Measurements from ENCODE around the gene ABHD17C.

ABHD17C gene

DNA sequence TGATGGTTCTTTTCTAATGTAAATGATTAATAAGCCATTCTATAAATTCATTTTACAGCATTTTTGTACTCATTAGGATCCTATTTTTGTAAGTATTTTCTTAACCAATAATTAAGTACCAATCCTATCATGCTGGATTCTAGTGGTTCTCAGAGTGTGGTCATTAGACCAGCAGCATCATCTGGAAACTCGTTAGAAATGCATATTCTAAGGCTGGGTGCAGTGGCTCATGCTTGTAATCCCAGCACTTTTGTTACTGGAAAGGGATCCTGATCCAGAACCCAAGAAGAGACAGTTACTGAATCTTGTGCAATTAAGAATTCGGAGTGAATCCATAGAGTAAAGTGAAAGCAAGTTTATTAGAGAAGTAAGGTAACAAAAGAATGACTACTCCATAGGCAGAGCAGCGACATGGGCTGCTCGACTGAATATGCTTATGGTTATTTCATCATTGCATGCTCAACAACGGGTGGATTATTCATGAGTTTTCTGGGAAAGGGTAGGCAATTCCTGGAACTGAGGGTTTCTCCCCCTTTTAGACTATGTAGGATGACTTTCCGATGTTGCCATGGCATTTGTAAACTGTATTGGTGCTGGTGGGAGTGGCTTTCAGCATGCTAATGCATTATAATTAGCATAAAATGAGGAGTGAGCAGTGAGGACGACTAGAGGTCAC is 74.2 kb downstream of the ABHD17C start:
- no peak for DNase-seq

DNA sequence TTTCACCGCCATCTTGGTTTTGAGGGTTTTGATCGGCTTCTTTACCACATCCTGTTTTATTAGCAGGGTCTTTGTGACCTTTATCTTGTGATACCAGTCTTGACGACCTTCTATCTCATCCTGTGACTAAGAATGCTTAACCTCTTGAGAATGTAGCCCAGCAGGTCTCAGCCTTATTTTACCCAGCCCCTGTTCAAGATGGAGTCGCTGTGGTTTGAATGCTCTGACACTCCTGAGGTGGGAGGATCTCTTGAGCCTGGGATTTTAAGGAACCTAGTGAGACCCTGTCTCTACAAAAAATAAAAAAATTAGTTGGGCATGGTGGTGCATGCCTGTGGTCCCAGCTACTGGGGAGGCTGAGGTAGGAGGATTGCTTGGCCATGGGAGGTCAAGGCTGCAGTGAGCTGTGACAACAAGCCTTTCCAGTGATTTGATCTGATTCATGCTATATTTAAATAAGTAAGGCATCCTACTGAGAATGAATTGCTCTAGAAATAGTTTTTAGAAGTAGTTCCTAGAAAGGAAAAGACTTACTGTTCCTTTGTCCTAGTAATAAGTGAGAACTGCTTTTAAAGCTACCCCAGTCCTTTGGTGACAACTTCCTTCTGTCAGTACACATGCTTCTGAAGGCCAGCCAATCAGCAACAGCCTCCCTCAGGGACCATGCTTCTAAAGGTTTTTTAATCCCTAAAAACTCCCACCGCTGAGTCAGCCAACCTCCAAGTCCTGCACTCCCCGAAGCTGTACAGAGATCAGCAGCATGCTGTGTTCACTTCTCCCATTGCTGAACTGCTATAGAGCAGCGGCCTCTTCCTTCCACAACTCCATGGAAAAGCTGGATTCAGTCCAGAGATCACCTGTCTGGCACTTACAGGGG is 75.0 kb downstream of the ABHD17C start:
- no peak for DNase-seq

DNA sequence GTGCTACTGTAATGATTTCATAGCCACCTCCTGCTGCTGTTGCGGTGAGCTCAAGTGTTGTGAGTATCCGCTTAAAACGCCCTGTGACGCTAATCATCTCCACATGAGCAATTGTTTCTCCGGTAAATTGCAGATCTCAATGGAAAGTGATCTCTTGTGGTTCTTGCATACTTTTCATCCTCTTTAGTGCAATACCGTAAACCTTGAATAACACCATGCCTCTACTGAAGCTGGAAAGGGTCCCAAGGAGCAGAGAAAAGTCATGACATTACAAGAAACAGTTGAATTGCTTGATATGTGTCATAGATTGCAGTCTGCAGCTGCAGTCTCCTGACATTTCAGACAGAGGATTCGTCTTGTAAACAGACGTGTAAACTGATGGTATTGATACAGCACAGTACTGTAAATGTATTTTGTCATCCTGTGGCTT is 78.0 kb downstream of the ABHD17C start:
- no peak for DNase-seq

DNA sequence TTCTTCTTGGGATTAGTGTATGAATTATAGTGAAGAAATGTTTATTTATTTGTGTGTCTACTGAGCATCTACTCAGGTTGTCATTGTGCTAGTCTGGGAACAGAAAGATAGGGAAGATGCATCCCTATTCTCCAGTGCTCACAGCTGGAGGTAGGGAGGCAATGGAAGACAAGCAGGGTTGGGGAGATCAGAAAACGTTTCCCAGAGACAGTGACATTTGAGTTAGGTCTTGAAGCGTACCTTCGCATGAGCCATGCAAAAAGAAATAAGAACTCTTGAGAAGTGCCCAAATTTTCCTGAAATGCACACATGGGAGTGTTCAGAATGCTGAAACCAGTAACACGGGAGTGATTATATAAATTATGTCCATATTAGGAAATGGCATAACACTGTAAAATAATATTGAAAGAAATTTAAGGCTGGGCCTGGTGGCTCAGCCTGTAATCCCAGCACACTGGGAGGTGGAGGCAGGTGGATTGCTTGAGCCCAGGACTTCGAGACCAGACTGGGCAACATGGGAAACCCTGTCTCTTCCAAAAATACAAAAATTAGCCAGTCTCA is 78.8 kb downstream of the ABHD17C start:
- DNase-seq = no peak

DNA sequence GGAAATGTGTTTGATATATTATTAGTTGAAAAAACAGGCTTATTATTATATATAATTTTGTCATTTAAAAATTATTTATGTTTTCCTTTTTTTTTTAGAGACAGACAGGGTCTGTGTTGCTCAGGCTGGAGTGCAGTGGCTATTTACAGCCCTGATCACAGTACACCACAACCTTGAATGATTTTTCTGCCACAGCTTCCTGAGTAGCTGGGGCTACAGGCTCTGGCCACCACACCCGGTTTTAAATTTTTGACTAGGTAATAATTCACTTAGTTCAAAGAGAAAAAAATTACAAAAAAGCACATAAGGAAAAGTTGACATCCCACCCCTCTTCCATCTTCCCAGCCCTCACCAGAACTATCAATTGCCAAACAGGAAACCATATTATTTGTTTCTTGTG is 79.4 kb downstream of the ABHD17C start:
- DNase-seq = no peak

DNA sequence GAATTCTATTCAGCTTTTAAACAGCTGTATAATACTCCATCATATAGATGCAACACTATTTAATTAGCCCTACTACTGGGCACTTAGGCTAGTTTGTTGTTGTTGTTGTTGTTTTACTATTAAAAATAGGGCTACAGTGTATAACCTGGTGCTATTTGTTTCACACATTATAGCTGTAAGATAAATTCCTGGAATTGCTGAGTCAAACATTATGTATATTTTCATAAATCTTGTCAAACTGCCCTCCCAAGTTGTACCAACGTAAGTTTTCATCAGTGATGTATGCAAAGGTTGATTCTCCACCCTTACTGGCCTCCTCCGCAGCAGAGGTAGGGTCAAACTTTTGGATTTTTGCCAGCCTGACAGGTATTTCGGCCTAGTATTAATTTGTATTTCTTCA is 80.2 kb downstream of the ABHD17C start:
- no peak for DNase-seq

DNA sequence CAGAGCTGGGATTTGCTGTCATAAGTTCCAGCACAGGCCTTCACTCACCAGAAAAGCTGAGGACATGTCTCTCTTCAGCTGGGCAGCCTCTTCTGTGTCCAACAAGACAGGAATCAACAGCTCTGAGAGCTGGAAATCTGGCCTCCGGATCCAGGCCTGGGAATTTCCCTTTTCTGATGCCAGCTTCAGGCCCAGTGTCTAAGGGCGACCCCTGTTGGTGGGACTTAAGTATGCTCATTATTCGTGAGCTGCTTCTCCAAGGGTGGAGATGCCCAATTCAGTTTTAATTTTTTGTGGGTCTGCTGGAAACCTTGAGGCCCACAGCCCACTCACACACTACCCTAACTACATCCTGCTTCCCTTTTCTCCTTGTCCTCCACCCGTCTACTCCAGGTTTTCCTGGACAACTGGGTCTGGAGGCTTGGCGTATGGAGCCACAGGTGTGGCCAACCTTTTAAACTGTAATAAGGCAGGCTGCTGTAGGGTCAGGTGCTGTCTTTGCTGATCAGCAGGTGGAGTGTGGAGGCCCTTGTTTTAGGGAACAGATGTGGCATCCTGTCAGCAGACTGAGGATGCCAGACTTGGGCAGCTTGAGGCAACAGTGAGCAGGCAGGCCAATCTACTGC is 81.4 kb downstream of the ABHD17C start:
- DNase-seq = peak; percentile 48

DNA sequence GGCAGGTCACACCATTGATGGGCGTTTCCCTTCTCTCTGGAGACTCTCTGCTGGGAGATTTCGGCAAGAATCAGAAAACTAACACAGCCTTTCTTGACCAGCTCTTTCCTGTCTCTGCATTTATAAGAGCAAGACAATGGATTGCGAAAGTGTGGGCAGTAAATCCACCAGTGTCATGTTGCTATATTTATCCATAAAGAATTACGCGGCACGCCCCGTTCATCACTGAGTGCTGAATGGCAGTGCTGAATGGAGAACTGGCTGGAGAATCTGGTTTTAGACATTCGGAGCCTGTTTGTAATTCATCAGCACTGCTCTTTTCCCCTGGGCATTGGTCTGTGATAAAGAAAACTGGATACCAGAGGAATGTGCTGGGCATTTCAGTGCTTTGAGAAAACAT is 82.0 kb downstream of the ABHD17C start:
- peak; percentile 89 for DNase-seq

DNA sequence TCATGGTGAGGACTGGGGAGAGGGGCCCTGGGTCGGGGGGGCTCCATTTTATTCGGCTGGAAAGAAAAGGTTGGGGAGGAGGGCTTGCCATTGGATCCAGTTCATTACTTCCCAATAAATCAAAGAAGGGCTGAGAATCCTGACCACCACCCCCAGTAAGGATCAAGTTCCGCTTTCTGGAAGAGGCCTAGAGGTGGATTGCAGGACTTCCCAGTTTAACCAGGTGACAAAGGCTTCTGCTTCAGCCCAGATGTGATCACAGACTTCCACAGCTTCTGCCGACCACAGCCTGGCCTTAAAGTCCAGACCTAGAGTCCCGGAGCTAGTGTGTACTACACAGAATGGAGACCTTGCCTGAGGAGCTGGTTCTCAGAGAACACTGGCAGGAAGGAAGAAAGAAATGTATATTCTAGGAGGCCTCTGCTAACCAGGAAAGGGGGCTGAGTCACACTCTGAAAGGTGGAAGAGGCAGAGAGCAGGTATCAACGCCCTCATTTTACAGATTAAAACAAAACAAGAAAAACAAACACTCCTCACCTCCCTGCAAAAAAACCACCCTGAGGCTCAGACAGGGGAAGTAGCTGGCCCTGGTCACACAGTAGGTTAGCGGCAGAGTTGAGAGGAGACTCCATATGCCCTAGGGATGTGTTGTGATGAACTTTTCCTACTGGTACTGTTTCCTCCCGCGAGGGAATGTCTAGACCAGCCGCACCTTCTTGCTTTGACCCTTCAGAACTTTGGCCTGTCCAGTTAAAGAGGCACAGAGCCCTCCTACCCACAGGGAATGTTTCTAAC is 82.9 kb downstream of the ABHD17C start:
- no peak for DNase-seq

DNA sequence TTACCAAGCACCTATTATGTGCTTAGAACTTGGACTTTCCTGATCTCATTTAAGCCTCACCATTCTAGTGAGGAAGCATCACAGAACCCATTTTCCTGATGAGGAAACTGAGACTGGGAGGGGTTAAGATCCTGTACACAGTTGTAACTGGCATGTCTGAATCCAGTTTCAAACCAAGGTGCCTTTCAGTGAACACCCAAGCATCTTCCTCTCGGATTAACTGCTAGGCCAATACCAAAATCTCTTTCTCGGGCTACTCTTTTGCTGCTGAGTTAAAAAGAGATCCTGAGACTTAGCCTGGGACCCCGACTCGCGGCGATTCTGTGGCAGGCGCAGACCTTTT is 83.5 kb downstream of the ABHD17C start:
- DNase-seq = no peak

DNA sequence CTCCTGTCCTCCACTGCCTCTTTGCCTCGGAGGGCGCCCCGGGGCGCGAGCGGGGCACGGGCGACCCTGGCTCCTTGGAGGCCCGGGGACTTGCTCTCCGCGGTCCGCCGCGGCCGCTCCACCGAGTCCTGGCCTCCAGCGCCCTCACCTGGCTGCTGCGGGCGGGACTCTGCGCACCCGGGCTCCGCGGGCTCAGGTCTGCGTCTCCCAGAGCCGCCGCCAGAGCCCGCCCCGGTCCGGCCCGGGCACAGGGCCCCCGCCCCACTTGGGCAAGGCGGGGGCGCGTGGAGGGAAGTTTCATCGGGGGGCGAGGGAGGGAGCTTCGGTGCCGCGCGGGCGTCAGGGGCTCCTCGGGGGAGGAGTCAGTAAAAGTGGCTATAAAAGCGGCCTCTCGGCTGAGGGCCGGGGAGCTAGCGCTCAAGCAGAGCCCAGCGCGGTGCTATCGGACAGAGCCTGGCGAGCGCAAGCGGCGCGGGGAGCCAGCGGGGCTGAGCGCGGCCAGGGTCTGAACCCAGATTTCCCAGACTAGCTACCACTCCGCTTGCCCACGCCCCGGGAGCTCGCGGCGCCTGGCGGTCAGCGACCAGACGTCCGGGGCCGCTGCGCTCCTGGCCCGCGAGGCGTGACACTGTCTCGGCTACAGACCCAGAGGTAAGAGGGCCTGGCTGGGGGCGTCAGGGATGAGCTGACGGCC is 84.0 kb downstream of the ABHD17C start, which contains the start of gene CEMIP:
Gene CEMIP, plus strand, starts transcription at position 407 of the 694 bp plus-strand sequence. CDS start 94,510 bp downstream, outside the sequence.
- DNase-seq = peak; percentile 63

DNA sequence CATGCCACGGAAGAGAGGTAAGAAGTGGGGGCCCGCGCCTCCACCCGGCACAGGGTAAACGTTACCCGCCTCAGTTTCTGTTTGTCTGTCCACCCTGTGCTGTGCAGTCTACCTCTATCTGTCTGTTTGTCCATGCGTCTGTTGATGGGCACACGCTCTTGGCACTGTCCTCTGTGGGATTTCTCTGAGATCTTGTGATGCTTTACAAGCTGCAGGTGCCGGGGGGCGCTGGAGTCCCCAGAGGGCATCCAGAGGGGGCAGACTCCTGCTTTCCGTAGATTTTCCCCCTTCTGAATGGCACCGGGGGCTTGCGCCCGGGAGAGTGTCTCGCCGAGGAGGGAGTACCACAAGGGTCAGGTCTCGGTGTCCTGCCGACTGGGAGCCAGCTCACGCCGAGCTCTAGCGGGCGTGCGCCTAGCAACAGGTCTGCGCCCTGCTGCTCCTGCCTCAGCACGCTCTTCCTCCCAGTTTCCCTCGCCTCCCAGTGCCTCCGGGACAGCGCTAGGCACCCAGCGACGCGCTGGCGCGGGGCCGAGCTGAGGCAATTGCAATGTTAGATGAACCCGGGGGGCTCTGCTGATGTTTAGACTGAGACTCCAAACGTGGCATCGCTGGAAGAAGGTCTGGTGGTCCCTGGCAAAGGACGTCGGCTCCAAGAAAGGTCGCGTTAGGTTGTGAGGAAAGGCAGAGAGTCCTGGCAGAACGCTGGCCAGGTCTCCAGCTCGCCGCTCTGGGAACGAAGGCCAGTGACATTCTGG is 84.7 kb downstream of the ABHD17C start:
- no peak for DNase-seq

DNA sequence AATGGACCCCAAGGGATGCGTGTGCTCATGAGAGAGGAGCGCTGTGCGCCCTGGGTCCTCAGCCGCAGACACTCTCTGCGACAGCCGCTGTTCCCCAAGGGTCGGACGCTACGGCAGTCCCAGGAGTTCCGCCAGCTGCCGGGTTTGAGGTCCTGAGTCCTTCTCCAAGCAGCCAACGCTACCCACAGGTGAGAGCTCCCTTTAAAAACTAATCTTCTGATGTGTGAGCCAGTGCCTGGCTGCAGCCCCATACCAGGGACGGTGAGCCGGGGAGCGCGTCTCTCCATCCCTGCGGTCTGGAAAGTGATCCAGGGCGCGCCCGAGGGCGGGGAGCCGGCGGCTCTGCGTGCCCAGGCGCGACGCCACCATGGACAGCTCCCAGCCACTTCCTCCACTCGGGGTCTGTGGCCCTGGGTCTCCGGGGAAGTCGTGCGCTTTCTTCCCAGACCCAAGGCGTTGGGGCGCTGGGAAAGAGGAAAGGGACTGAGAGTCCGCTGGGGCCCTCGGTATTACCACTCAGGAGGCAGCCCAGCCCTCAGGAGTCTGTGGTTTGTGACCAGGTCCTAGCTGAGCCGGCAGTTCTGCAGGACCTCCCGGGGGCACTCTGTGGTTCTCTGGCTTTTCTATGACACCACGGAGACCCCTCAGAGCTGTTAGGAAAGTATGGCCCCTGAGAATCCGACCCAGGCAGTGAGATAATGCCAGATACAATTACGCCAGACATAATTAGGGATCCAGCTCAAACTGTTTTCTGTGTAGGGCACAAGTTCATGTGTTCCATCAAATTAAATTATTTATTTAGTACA is 85.5 kb downstream of the ABHD17C start:
- DNase-seq = no peak

DNA sequence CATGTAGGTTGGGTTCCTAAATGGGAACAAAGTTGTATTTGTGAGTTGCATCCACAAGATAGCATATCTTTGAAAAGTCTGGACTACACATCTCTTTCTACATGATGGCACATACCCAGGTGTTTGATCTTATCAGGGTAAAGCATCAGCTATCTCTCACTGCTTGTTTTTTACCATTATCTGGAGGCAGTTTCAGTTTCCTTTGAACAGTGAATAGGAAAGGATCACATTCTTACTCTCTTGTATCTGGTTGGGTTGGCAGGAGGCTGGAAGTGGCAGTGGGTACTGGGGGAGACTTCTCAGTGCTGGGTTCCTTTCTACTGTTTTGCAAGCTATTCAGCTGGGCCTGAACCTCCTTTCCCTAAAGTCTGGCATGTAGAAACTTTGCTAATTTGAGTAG is 88.2 kb downstream of the ABHD17C start:
- DNase-seq = no peak

DNA sequence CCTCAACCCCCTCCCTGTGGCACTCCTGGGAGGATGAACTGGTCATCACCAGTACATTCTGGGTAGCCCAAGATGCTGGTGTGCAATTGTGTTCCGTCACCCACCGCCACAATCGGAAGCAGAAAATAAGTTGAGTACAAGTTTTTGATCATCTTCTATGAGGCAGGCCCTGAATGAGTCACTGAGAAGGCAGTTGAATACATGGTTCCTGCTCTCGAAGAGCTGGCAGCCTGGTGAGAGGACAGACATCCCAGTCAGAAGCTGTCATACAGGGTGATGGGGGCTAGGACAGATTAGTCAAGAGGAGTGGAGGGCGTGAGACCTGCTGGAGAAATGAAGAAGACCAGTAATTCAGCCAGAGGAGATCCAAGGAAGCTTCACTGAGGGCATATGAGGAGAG is 90.2 kb downstream of the ABHD17C start:
- no peak for DNase-seq

DNA sequence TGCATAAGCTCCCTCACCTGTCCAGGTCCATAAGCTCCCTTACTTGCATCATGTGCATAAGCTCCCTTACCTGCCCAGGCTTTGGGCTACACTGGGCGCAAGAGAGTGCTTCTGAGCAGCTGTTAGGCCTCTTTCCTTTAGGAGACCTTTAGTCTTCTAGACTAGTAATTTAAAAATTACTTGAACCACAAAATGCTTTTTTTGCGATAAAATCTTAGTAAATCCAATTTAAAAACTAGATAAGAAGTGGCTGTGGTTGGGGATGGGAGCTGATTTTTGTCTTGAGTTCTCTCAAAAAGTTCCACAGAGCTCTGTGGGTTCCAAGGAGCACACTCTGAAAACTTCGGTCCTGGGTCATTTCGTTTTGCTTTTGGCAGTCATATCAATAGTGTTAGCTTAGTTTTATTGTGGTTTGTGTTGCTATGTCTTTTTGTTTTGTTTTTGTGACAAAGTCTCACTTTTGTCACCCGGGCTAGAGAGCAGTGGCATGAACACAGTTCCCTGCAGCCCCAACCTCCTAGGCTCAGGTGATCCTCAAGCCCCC is 90.8 kb downstream of the ABHD17C start:
- DNase-seq = no peak

DNA sequence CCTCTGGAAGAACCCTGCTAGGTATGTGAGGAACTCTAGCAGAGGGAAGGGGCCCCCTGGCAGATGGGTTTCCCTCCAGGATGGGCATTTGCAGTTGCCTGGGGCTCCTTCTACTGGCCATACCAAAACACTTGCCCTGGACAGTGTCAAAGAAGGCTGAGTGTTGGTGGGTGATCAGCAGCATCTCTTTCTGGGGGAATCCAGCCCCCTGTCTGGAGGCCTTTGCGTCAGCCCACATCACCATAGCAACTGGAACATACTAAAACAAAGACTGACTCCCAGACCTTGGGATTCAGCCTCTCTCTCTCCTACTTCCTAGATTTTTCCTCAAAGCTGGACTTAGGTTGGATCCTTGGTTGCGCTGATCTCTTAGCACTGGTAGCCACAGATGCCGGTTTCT is 92.2 kb downstream of the ABHD17C start:
- DNase-seq = no peak

DNA sequence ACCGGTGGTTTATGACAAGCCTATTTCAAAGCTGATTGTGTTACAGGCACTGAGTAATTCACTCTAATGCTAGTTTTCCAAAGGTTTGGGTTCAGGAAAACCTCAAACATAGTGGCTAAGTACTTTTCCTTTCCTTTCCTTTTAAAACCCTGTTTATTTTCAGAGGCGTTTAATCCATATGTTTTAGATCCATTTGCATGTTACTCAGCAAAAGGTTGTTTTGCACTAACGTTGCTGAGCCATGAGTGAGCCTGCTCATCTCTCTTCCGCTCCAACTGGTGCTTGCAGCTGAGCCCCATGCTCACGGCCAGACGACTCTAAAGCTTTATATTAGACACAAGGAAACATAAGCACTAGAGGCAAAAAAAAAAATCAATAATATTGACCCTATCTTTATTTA is 93.4 kb downstream of the ABHD17C start:
- DNase-seq = peak; percentile 39

DNA sequence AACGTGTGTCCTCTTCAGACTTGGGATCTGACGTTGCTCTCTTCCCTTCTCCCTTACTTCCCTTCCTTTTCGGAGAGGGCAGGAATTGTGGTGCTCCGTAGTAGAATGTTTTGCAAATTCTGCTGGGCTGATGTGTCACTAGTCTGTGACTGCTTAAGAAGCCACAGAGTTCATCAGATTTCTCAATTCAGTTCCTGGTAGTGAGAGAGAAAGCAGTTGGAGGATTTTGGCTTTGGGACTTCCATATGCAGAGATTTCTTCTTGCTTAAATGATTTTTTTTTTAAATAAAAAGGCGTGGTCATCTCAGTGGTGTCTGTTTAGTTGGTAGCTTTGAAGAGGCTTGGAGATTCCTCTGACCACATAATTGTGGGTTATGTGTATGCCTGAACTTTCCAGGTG is 94.2 kb downstream of the ABHD17C start:
- DNase-seq = no peak

DNA sequence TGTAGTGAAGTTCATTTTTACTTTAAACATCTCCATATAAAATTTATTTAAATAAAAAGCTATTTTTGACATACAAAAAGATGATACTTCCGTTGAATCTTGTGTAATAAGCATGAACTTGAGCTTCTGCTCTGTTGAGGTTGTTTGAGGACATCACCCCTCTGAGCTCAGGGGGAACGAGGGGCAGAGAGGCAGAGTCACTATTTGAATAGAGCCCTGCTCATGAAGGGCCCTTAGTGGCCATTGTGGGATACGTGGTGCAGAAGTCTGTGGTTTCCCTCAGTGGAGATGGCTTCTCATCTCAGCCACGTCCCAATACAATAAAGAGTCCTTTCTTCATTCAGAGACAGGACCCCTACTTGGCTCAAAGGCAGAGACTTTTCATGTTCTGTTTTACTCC is 94.7 kb downstream of the ABHD17C start:
- DNase-seq = no peak
